Measurements from ENCODE around the gene ATP6V1G2.

GRCh38 chr6:31502586-31502985 is 43.8 kb downstream of the ATP6V1G2 start:
- TF ChIP-seq POLR2A (IDR thresholded peaks at IDR 0.05) (no peak), EP300 (IDR thresholded peaks at IDR 0.05) (no peak), CTCF (IDR thresholded peaks at IDR 0.05) (no peak)

Data from suprapubic skin (tissue), 3 donors.